Fibroblast of peridontal ligament (primary cell): ENCODE results near the gene SLC6A15.
A peak's percentile ranks its signal among the peaks of the same experiment; 100 is the strongest.

Source experiments
- DNase-seq: peaks from one replicate; pipeline ENCODE4 v3.0.0-alpha.2; 2010; ENCODE audit errors: extremely low read depth

Gene SLC6A15

DNA sequence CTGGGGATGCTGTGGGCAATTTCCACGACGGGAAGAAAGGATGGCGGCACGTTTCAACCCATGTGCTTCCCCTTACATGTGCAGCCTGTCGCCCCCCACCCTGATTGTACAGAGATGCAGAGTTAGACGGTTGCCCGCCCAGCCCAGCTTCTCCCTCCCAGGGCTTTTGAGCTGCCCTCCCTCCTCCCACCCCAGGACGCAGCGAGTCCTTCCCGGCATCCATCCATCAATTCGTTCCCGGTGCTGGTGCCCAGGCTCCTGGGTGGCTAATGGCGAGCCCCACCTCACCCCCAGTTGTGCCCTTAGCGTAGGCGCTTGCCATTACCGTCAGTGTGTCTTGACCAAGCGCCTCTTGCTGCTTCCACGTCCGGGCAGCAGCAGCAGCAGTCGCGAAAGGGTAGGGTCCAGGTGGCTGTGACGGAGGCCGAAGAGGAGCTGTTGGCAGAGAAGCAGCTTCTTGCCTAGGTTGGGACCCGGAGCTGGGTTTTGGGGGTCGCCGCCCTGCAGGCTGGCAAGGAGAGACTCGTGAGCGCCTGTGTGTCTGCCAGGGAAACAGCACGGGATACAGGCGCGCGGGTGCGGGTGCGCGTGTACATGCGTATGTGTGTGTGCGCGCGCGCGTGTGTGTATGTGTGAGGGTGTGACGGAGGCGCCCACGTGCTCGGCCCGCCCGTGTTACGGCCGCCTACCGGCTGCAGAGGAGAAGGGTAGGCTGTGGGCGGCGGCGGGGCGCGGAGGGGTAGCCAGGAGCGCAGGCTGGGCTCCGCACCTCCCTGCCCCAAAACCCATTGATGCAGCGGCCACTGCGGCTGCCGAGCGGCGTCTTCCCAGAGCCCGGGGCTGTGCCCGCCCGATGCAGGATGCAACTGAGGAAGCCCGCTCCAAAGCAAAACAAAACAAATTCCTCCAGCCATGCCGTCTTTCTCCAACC, at the start of gene SLC6A15:
SLC6A15 (minus strand) TSS at position 602 of the 931 bp plus-strand sequence. CDS start 20,679 bp downstream, outside the sequence.
- DNase-seq, result peak; percentile 76

DNA sequence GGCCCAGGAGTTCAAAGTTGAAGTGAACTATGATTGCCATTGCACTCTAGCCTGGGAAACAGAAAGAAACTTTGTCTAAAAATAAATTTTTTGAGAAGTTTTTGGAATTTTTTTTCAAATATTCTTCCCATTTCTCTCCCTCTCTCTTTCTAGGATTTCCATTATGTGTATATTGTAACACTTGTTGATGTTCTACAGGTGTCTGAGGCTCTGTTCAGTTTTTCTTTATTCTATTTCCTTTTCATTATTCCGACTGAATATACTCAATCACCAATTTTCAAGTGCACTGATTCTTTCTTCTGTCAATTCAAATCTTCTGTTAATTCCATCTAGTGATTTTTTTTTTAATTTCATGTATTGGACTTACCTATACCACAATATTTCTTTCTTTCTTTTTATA, 48.3 kb upstream of the SLC6A15 start:
- DNase-seq, result no peak

DNA sequence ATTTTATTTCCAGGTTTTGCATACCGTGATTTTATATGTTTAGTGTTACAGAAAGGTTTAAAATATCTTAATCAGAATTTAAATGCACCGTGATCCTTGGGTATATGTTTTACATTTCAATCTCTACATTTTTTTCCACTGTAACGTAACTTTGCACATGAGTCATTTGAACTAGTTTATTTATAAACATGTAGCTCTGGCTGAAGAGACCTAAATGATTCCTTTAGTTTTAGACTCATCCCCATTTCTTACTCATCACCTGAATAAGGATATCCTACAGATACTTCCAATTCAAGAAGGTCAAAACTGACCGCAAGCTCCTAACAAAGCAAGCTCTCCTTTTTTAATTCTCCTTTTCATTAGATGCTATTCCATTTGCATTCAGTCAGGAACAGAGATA, 42.7 kb upstream of the SLC6A15 start:
- peak; percentile 4 for DNase-seq

DNA sequence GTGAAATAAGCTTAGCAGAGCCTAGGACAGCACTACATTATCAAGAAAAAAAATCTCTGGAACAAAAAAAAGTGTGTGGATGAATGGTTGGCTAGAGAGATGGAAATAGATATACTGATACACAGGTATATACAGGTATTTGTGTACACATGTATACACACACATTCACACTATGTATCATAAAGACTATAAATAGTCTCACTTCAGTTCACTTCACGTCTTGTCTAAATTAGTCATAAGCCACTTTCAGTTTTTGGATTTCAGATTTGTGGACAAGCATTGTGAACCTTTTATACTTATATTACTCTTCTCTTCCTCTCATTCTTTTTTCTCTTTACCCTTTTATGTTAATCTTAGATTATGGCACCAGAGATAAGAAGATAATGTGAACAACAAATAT, 41.8 kb upstream of the SLC6A15 start:
- DNase-seq, result no peak

DNA sequence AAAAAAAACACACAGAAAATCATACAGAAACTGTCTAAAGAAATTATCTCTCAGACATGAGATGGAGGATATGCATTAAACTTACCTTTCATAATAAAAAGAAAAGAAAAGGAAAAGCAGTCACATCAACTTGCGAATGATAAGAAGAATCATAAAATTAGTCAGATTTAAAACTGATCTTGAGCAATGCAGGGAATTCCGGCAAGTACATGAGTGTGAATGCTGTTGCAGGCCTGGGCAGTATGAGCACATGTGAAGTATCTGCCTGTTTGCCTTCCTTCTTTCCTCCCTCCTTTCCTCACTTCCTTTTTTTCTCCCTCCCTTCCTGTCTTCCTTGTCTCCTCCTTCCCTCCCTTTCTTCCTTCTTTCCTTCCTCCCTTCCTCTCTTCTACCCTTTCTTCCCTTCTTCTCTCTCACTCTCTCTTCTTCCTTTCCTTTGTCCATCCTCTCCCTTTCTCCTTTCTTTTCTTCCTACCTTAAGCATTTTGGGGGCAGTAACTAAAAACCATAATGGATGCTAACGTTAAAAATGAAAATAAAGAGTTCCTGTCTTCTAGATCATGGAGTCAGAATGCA, 38.5 kb upstream of the SLC6A15 start:
- DNase-seq, result no peak

DNA sequence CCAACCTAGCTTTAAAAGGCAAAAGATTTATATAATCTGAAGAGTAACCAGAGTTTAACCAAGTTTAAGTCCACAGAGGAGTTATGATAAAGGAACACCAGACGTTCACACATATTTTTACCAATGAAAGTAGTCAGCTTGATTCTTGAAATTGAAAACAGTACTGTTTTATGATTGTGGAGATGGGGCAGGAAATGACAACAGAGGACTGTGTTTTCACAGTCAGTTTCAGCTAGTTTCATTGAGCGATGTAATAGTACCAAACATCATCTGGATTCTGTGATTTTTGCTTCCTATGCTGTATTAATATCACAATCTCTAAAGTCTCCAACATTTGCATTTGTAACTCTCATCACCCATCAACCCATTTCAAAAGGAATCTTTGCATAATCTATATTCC, 34.2 kb upstream of the SLC6A15 start:
- DNase-seq, result no peak

DNA sequence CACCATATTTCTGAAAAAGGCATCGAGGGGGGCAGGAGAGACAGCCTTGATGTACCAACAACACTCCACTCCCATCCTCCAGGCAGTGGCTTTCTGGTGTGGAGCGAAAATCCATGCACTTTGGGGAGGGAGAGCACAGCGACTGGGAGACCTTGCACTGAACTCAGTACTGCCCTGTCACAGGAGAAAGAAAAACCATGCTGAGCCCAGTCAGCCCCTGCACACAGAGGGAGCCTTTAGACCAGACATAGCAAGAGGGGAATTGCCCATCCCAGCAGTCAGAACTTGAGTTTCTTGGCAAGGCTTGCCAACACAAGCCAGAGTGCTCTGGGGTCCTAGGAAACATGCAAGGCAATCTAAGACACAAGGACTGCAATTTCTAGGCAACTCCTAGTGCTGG, 24.8 kb upstream of the SLC6A15 start:
- no peak for DNase-seq

DNA sequence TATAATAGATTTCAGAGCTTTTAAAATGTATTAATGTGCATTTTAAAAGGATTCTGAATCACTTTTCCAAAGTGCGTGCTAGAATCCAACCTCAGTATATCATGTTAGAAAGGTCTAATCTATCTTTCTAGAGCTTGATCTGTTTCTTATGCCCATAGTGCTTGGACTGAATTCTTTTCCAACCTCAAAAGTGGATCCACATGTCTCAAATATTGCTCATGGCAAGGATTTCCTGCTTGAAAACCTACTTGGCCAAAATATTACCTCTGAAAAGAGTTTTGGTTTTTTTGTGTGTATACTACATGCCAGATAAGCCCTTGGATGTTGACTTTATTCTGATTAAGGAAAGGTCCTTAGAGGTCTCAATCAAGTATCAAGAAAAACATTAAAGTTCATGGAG, 16.9 kb upstream of the SLC6A15 start:
- DNase-seq, result peak; percentile 81

DNA sequence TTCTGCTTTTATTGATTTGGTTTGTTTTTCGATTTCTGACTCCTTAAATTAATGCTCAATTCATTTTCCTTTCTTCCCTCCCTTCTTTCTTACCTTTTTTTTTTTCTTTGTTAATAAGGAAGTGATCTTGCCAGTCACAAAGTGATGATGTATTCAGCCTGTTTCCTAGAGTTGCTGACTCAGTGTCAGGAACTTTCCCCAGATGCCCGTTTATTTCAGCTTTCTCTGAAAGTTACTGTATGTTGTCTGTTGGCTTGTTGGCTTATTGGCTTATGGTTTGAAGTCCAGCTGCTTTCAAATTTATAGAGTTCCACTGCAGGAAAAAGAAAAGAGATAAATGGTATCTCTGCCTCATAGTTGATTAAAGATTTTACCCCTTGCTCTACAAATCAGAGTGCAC, 12.4 kb upstream of the SLC6A15 start:
- peak; percentile 88 for DNase-seq

DNA sequence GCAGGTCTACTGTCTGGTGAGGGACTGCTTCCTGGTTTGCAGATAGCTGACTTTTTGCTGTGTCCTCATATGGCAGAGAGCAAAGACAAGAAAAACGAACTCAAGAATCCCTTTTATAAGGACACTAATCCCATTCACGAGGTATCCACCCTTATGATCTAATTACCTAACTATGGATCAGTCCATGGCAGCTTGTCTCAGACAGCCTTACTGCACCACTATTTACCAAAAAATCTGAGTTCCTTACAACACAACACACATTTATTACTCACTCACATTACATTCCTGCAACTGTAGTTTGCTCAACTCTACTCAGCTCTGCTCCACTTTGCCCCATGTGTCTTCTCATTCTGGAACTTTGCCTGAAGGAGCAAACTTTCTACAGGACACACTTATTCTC, 10.1 kb upstream of the SLC6A15 start:
- peak; percentile 57 for DNase-seq

DNA sequence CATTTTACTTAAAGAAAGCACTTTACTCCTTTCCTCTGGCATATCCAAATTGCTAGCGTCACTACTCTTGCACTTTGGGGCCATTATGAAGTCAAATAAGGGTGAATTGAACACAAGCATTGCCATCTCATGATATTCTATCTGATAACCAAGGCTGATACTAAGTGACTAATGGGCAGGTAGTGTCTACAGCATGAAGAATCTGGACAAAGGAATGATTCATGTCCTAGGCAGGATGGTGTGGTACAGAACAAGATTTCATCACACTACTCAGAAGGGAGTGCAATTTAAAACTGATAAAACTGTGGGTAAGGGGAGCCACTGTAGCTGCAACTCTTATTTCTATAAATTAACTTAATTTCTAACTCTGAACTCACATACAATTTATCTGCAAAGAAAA, 7.7 kb upstream of the SLC6A15 start:
- DNase-seq, result no peak

DNA sequence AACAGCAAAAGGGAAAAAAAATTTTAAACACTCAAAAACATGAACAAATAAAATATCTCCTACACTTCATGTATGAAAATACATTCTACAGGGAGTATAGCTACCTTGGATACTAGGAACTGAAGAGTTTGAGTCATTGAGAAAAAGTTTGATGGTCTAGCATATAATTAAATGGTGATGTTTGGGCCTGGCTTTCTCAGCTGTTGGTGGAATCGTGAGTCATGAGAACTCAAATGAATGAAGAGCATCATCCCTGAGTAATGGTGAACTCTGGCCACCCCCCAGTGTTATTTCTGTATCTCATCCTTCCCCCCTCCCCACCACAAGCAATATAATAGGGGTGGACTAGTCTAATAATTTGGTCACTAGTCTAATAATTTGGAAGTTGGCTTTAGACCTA, 6.7 kb upstream of the SLC6A15 start:
- peak; percentile 61 for DNase-seq

DNA sequence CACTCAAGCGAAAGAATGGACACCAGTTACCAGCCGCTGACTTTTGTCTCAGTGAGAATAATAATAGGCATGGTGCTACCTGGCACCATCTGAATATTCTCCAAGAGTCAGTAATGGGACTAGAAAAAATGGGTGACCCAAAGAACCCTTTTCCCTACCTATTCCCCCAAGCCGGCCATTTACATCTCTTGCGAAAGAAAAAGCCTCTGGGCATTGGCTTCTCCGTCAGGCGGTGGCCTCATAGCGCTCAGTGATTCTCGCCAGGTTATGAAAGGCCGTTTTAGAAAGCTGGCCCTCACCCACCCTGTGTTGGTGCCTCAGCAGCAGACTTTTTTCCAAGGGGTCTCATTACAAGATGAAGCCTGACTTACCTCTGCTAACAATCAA, 523 bp upstream of the SLC6A15 start:
- DNase-seq, result peak; percentile 5

DNA sequence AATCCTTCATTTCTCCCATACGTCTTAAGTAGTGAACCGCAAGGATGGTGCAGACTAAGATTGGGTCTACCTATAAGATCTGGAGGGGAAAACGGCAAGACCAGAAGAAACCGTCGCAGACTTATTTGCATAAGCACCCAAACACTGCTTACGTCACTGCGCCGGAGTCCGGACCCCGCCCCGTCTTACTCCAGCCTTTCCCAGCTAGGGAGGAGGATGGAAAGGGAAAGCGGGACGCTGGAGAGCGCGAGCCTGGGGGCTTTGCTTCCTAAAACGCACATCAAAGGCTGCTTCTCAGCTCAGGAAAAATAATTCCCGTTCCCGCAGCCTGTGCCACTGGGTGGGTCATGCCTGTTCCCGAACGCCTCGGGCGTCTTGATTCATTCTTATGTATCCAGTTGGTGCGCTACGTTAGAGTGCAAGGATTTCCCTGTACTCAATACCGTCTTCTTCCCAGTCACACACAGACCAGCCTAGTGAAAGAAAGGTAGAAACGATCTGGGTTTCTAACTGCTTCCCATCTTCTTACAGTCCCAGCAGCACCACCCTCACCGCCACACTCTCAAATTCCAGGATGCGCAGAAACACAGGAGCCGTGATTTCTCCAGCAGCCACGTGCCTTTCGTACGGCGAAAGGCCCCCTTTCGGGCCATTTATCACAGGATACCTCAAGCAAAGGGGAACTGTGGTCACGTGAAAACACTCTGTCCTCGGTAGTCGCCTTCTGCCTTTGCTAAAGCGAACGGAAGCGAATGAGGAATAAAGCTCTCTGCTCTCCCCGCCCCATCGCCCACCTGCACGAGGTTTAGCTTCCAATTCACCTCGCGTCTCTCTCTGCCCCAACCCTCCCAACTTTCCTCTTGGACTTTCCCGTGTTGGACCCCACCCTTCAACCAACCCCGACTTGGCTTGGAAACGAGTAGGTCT, 1.1 kb downstream of the SLC6A15 start:
- DNase-seq, result peak; percentile 84

DNA sequence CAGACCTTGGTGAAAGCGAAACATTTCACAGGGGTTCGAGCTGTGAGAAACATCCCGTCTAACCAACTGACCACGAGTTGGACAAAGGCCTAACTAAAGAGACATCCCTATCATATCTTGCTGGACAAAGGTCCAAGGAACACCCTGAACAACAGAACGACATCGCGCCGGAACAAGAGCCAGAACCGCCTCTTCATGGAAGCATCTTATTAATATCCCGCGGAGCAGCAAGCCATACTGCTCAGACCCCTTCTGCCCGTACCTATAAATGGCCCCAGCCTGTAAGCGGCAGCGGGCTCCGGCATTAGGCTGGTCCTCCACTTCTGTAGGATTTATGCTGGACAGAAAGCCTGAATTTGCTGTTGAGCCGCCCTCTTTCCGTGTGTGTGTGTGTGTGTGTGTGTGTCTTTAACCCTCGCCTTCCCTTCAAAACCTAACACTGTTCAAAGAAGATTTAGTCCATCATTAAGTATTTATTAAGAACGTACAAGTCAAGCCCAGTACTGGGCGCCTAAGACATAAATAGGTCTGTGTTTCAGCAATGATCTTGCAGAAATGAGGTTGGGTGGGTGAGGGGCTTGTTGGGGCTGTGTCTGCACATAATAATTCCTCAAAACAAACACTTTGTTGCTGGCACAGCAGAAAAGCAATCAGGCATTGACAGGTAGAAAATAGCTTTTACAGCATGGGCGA, 1.9 kb downstream of the SLC6A15 start:
- peak; percentile 37 for DNase-seq

DNA sequence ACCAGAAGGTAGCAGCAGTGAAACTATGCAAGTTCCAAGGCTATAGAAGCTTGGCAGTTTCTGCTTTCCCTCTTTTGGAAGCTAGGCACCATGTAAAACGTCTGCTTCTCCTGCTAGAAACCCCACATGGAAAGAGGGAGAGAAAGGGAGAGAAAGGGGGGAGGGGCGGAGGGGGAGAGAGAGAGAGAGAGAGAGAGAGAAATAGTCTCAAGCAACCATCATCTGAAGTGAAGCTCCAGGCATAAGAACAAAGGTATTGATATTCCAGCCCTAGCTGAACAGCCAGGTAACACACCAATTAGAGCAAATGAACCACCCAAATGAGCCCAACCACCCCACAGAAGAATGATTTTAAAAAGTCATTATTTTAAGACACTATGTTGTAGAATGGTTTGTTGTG, 8.5 kb downstream of the SLC6A15 start:
- no peak for DNase-seq

DNA sequence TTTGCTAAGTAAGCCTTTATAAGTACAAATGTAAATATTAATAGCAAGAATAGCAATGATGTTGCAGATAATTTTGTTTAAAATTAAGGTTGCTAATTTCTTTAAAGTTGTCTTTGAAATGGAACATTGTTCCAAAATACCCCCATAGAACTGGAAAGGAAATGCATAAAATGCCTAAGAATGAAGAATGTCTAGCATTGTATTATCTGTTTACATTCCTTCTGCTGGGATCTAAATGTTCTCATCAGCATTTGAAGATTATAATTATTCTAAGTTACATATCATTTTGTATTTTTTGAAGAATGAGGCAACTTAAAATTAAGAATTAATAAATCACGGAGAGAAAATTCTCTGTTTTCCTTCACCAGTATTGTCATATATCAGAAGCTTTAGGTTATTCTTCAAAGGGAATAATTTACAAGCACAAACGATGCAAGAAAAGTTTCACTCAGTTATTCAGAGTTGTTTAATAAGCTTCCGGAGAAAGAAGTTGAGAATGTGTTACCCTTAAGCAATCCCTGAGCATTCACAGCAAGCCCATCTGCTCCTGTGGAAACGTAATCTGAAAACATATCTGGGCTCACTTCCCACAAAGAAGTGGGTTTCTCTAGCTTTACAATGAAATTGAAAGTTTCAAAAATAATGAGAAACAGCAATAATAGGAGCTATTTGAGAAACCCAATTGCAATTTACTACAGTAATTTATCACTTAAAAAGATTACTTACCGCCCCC, 21.3 kb downstream of the SLC6A15 start:
- DNase-seq, result peak; percentile 35

DNA sequence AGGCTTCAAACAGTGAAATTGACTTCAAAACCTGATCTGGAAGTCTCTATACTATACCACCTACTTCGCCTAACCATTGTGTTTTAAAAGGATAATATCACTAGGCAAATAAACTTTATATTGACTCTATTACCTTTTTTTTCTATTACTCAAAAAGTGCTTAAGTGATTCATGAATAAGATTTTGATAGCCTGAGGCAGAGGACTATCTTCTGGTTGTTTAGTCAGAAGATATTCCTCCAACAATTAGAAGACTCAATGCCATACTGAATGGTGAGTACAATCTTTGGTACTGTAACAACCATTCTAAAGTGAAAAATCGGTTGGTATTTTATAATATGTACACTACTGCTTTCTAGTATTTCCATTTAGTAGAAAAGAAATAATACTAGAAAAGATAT, 22.8 kb downstream of the SLC6A15 start:
- no peak for DNase-seq

DNA sequence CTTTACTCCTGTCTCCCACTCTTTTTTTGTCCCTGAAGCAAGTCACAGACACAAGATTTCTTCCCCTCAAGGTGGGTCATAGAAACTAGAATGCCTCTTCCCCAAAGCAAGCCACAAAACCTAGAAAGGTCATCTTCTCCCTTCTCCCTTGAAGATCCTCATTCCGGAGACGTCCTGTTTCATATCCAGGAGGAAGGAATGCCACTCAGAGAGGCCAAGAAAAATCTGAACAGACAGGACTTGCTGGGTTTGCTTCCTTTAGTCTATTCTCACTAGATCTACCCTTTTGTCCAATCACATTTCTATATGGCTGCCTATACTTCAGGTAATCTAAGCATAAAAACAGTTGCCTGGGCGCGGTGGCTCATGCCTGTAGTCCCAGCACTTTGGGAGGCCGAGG, 23.7 kb downstream of the SLC6A15 start:
- no peak for DNase-seq

DNA sequence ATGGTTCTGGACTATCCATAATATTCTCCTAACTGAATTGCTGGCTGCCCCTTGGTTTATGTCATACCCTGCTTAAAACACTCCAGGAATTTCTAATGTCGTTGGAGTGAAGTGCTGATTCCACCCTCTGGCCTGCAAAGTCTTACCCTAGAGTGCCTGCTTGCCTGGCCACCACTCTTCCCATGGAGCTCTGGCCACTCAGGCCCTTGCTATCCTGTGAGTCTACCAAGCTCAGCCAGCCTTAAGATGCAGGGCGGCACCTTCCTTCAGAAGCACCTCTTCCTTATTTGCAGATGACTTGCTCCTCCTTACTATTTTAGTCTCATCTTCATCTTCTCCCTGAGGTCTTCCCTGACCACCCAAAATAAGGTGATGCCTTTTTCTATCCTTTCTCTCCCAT, 35.3 kb downstream of the SLC6A15 start:
- no peak for DNase-seq

DNA sequence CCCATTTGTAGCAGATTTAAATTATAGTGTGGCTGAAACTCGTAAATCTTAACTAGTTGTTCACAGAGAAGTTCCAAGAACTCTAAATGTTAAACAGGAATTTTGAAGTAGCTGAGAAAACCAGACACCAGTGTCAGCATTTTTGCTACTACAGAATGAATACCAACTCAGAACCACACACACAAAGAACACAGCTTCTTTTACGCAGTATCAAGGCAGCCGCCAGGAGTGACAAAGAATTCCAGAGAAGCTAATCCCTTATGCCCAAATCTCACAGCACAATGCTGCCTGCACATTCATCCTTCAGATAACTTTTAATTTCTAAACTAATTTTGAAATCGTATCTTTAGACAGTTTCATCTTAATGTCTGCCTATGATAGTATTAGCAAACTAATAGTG, 37.4 kb downstream of the SLC6A15 start:
- no peak for DNase-seq
